Left ventricle myocardium superior (tissue), 1 donor: ENCODE data around the gene MEIOB. TPM values are rescaled to one million over a fixed set of nuclear protein-coding genes. Genes with fewer than 3 reads are reported as not detected.

ENCODE experiments used
- ATAC-seq: fragments of 200-7000 bp; cut with Tn5 transposase; one replicate; pipeline ENCODE4 v1.9.1; 2020; ENCODE audit warnings: mild to moderate bottlenecking, moderate library complexity
- DNase-seq: peaks from one replicate; pipeline ENCODE4 v3.0.0-alpha.2; 2020
- intact Hi-C: fragments of 100-400 bp; cut with micrococcal nuclease; formaldehyde crosslinking; loops from one replicate; pipeline ENCODE4 v1.11.0; 2022
- total RNA-seq: library from RNA; stranded (reverse); fragmentation: NEBNext Ultra II Directional; extraction: Animal tissue kit (Norgen Biotek cat#: 25700); gene quantifications from one replicate; pipeline ENCODE4 v1.2.1, GENCODE V29; 2021
- donor health status: DM: no; HTN: yes; CAD: no; lungs with severe emphysema.

The MEIOB gene
- total RNA-seq, 1 donor from 2014 or later = not detected

- ATAC-seq (no peak), DNase-seq (no peak)
- intact Hi-C loops = no loop called here
Measured at GRCh38 chr16:1791943-1792812, 79.8 kb downstream of the MEIOB start.

- intact Hi-C loops = no loop called here
- ATAC-seq = no peak
- DNase-seq = no peak
Measured at GRCh38 chr16:1791256-1791942, 80.6 kb downstream of the MEIOB start.

GRCh38 chr16:1790611-1791255 lies 81.2 kb downstream of the MEIOB start:
- DNase-seq = no peak
- no peak for ATAC-seq
- intact Hi-C loops = no loop called here

- ATAC-seq = no peak
- intact Hi-C loops = no loop called here
- DNase-seq = no peak
Measured at GRCh38 chr16:1790261-1790610, 81.7 kb downstream of the MEIOB start.

- DNase-seq (peak; percentile 27), ATAC-seq (no peak)
- intact Hi-C loops = no loop called here
Measured at GRCh38 chr16:1789643-1790045, 82.3 kb downstream of the MEIOB start.

GRCh38 chr16:1788708-1789100 lies 83.3 kb downstream of the MEIOB start:
- DNase-seq = peak; percentile 26
- intact Hi-C loops = no loop called here
- ATAC-seq = no peak

GRCh38 chr16:1788095-1788707 lies 83.8 kb downstream of the MEIOB start:
- intact Hi-C loops = no loop called here
- ATAC-seq (no peak), DNase-seq (peak; percentile 31)

GRCh38 chr16:1787322-1788094 lies 84.5 kb downstream of the MEIOB start:
- DNase-seq (peak; percentile 29), ATAC-seq (no peak)
- intact Hi-C loops = no loop called here

- intact Hi-C loops = no loop called here
- ATAC-seq (no peak), DNase-seq (peak; percentile 19)
Measured at GRCh38 chr16:1787056-1787321, 85.0 kb downstream of the MEIOB start.

- ATAC-seq (no peak), DNase-seq (peak; percentile 29)
- intact Hi-C loops = no loop called here
Measured at GRCh38 chr16:1786242-1787055, 85.5 kb downstream of the MEIOB start.

- peak; percentile 27 for DNase-seq
Measured at GRCh38 chr16:1785846-1786170, 86.2 kb downstream of the MEIOB start.

GRCh38 chr16:1784977-1785845 lies 86.8 kb downstream of the MEIOB start:
- DNase-seq = peak; percentile 19
- intact Hi-C loops = no loop called here

More at GRCh38 chr16:1785846-1786170, 86.2 kb downstream of the MEIOB start:
- ATAC-seq = no peak
- intact Hi-C loops = no loop called here

More at GRCh38 chr16:1784977-1785845, 86.8 kb downstream of the MEIOB start:
- ATAC-seq = no peak

Other genes with a start within 250 kb of the MEIOB start
- gene JPT2, start 193.9 kb downstream of the MEIOB start, total RNA-seq = 41.6 TPM
- 80.3 TPM for gene MAPK8IP3, start 166.0 kb downstream of the MEIOB start, total RNA-seq
- 38.3 TPM for gene NME3, start 100.6 kb downstream of the MEIOB start, total RNA-seq
- gene EME2, start 99.4 kb downstream of the MEIOB start, total RNA-seq = 8.1 TPM
- 85.9 TPM for gene MRPS34, start 99.0 kb downstream of the MEIOB start, total RNA-seq
- 40.8 TPM for gene SPSB3, start 89.6 kb downstream of the MEIOB start, total RNA-seq
- gene NUBP2, start 89.2 kb downstream of the MEIOB start, total RNA-seq = 36.6 TPM
- gene IGFALS, start 78.5 kb downstream of the MEIOB start, total RNA-seq = not detected
- gene HAGH, start 45.3 kb downstream of the MEIOB start, total RNA-seq = 182 TPM
- 30.0 TPM for gene FAHD1, start 45.0 kb downstream of the MEIOB start, total RNA-seq
- not detected for gene HS3ST6, start 46.3 kb upstream of the MEIOB start, total RNA-seq
- gene MSRB1, start 71.0 kb upstream of the MEIOB start, total RNA-seq = 25.9 TPM
- 315 TPM for gene RPL3L, start 82.5 kb upstream of the MEIOB start, total RNA-seq
- gene NDUFB10, start 87.4 kb upstream of the MEIOB start, total RNA-seq = 769 TPM
- gene RPS2, start 92.7 kb upstream of the MEIOB start, total RNA-seq = 788 TPM
- not detected for gene RNF151, start 94.7 kb upstream of the MEIOB start, total RNA-seq
- 24.4 TPM for gene TBL3, start 99.9 kb upstream of the MEIOB start, total RNA-seq
- not detected for gene NOXO1, start 109.3 kb upstream of the MEIOB start, total RNA-seq
- 32.2 TPM for gene GFER, start 112.0 kb upstream of the MEIOB start, total RNA-seq
- 1.0 TPM for gene SYNGR3, start 117.8 kb upstream of the MEIOB start, total RNA-seq
- 16.0 TPM for gene ZNF598, start 137.7 kb upstream of the MEIOB start, total RNA-seq
- gene NPW, start 147.6 kb upstream of the MEIOB start, total RNA-seq = not detected
- 235 TPM for gene NHERF2, start 154.7 kb upstream of the MEIOB start, total RNA-seq
- gene NTHL1, start 175.7 kb upstream of the MEIOB start, total RNA-seq = 22.7 TPM
- 83.0 TPM for gene TSC2, start 175.8 kb upstream of the MEIOB start, total RNA-seq